GM19372 (cell line): ENCODE results near the gene ADGRB2.

Source experiments
- ATAC-seq: cut with Tn5 transposase; IDR thresholded peaks from one replicate; pipeline ENCODE4 v1.9.1; 2021; ENCODE audit warnings: mild to moderate bottlenecking, low read depth, moderate library complexity; ENCODE audit not compliant: unreplicated experiment

ADGRB2 gene

GRCh38 chr1:31764312-31765040, at the start of gene ADGRB2:
TSS of gene ADGRB2 (minus strand) at chr1:31764340. CDS start at chr1:31757221, 7,119 bp downstream.
- no peak for ATAC-seq

GRCh38 chr1:31812158-31812829, 48.2 kb upstream of the ADGRB2 start:
- no peak for ATAC-seq

- ATAC-seq = no peak
These were observed 47.5 kb upstream of the ADGRB2 start for GRCh38 chr1:31811605-31812004.

GRCh38 chr1:31809698-31810097, 45.6 kb upstream of the ADGRB2 start:
- ATAC-seq = no peak

- no peak for ATAC-seq
These were observed 43.3 kb upstream of the ADGRB2 start for GRCh38 chr1:31807273-31808048.

GRCh38 chr1:31805318-31805717, 41.2 kb upstream of the ADGRB2 start:
- ATAC-seq = no peak

GRCh38 chr1:31804098-31804497, 40.0 kb upstream of the ADGRB2 start:
- no peak for ATAC-seq

- no peak for ATAC-seq
These were observed 39.5 kb upstream of the ADGRB2 start for GRCh38 chr1:31803610-31804009.

GRCh38 chr1:31802190-31803150, 38.3 kb upstream of the ADGRB2 start:
- ATAC-seq = no peak

GRCh38 chr1:31801458-31801857, 37.3 kb upstream of the ADGRB2 start:
- ATAC-seq = no peak

GRCh38 chr1:31800674-31800967, 36.5 kb upstream of the ADGRB2 start:
- no peak for ATAC-seq

GRCh38 chr1:31799895-31800673, 35.9 kb upstream of the ADGRB2 start:
- ATAC-seq = no peak

- no peak for ATAC-seq
These were observed 35.2 kb upstream of the ADGRB2 start for GRCh38 chr1:31799196-31799894.

GRCh38 chr1:31798433-31799195, 34.5 kb upstream of the ADGRB2 start:
- ATAC-seq = no peak

- ATAC-seq = no peak
These were observed 33.9 kb upstream of the ADGRB2 start for GRCh38 chr1:31798086-31798432.

GRCh38 chr1:31797216-31797615, 33.1 kb upstream of the ADGRB2 start:
- no peak for ATAC-seq

GRCh38 chr1:31796707-31797106, 32.6 kb upstream of the ADGRB2 start:
- ATAC-seq = no peak

- no peak for ATAC-seq
These were observed 31.9 kb upstream of the ADGRB2 start for GRCh38 chr1:31795801-31796621.
